ENCODE measurements around the gene MAP3K20.

- TF ChIP-seq ELK1 (IDR thresholded peaks at IDR 0.05; ENCODE audit: borderline replicate concordance, low read depth, low read length) (no peak), RAD21 (IDR thresholded peaks at IDR 0.05; ENCODE audit: low read length) (no peak), POLR2A (IDR thresholded peaks at IDR 0.05; ENCODE audit: low read depth, low read length) (no peak), CTCF (conservative IDR thresholded peaks at IDR 0.05; ENCODE audit: low read depth, low read length) (no peak), MAZ (IDR thresholded peaks at IDR 0.05; ENCODE audit: borderline replicate concordance, low read depth, low read length) (no peak), SMC3 (IDR thresholded peaks at IDR 0.05; ENCODE audit: low read depth, low read length) (no peak), CEBPB (IDR thresholded peaks at IDR 0.05; ENCODE audit: low read depth, low read length) (no peak), CHD1 (IDR thresholded peaks at IDR 0.05; ENCODE audit: low read depth, low read length) (no peak), RCOR1 (IDR thresholded peaks at IDR 0.05; ENCODE audit: insufficient replicate concordance, low read length) (no peak), FOS (IDR thresholded peaks at IDR 0.05; ENCODE audit: low read depth, low read length) (no peak), MXI1 (IDR thresholded peaks at IDR 0.05; ENCODE audit: borderline replicate concordance, low read depth, low read length) (no peak)
Observed at GRCh38 chr2:173107629-173108022, 32.0 kb downstream of the MAP3K20 start.
